ENCODE results near the gene IQCM.
"Not testable (repeated sequence)": the region's sequence is repeated elsewhere in the genome, so short reads cannot be mapped to it uniquely, and the experiment has no call there.

IQCM gene

DNA sequence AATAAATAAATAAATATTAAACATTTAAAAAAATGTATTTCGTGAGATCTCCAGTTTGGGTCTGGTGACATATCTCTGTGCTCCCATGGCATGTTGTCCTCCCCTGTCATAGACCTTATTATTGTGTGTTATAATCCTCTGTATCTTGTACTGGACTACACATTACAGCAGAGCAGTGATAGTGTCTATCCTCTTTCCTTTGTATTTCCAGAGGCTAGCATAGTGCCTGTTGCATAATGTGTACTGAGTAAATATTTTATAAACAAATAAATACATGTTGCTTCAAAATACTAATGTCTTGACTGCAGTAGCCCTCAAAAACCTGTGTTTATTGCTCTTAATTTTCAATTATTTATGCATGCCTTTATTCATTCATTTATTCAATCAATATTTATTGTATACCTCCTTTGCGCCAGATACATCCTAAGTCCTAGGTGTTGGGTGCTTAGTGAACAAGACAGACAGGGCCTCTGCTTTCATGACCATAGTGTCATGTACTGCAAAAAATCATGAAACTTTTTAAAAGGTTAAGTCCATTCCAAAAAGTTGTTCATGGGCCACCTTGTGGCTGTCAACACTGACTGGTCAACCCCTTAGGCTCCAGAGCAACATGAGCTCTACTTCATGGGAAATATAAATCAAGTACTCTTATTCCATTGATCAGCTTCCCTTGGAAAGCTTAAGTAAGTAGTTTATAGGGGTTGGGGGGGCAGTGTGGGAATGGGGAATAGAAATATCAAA lies 303.9 kb downstream of the IQCM start:
- no peak for DNase-seq (ENCODE audit: extremely low spot score)
- CTCF ChIA-PET, result no interaction called here
- TF ChIP-seq L3MBTL2 (conservative IDR thresholded peaks at IDR 0.05) (no peak), ARNT (IDR thresholded peaks at IDR 0.05) (no peak), SP1 (IDR thresholded peaks at IDR 0.05) (no peak), ELF4 (IDR thresholded peaks at IDR 0.05) (no peak), ZNF384 (IDR thresholded peaks at IDR 0.05) (no peak), FOXM1 (IDR thresholded peaks at IDR 0.05; ENCODE audit: borderline replicate concordance) (no peak), TARDBP (IDR thresholded peaks at IDR 0.05) (no peak), BHLHE40 (IDR thresholded peaks at IDR 0.05; ENCODE audit: borderline replicate concordance) (no peak), FOXA1 (IDR thresholded peaks at IDR 0.05) (no peak), NFRKB (IDR thresholded peaks at IDR 0.05) (no peak), LEF1 (IDR thresholded peaks at IDR 0.05; ENCODE audit: borderline replicate concordance) (no peak), FOXK2 (IDR thresholded peaks at IDR 0.05) (no peak), CTBP1 (IDR thresholded peaks at IDR 0.05; ENCODE audit: borderline replicate concordance) (no peak), SUZ12 (IDR thresholded peaks at IDR 0.05) (no peak), HDGF (IDR thresholded peaks at IDR 0.05; ENCODE audit: borderline replicate concordance) (no peak)
- TF ChIP-seq, protein P1, sequence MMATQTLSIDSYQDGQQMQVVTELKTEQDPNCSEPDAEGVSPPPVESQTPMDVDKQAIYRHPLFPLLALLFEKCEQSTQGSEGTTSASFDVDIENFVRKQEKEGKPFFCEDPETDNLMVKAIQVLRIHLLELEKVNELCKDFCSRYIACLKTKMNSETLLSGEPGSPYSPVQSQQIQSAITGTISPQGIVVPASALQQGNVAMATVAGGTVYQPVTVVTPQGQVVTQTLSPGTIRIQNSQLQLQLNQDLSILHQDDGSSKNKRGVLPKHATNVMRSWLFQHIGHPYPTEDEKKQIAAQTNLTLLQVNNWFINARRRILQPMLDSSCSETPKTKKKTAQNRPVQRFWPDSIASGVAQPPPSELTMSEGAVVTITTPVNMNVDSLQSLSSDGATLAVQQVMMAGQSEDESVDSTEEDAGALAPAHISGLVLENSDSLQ (IDR thresholded peaks at IDR 0.05), result no peak
- POLR2A ChIA-PET, result no interaction called here

DNA sequence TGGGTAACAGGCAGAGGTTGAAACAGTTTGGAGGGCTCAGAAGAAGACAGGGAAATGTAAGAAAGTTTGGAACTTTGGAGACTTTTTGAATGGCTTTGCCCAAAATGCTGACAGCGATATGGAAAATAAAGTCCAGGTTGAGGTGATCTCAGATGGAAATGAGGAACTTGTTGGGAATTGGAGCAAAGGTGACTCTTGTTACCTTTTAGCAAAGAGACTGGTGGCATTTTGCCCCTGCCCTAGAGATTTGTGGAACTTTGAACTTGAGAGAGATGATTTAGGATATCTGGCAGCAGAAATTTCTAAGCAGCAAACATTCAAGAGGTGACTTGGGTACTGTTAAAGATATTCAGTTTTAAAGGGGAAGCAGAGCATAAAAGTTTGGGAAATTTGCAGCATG lies 308.3 kb downstream of the IQCM start:
- POLR2A ChIA-PET; DNase-seq (ENCODE audit: extremely low spot score); CTCF ChIA-PET: not testable (repeated sequence)

DNA sequence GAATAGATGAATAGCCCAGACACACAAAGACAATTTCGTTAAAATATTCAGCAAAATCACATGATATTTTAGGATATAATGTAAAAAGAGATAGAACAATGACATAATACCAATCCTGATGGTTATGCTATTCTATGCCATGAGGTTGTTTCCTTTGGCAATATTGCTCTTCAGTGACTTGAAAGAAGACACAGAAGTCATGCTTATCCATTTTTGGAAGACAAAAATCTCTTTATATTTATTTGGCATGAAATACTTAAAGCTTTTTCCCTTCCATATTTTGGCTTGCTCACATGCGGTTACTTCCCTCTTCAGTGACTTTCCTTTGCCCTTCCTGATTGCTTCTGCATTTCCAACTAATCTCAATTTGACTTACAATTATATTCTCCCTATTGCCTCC lies 314.8 kb downstream of the IQCM start:
- TF ChIP-seq LEF1 (IDR thresholded peaks at IDR 0.05; ENCODE audit: borderline replicate concordance) (no peak), L3MBTL2 (conservative IDR thresholded peaks at IDR 0.05) (no peak), FOXA1 (IDR thresholded peaks at IDR 0.05) (no peak), HDGF (IDR thresholded peaks at IDR 0.05; ENCODE audit: borderline replicate concordance) (no peak), FOXM1 (IDR thresholded peaks at IDR 0.05; ENCODE audit: borderline replicate concordance) (no peak), SUZ12 (IDR thresholded peaks at IDR 0.05) (no peak), ARNT (IDR thresholded peaks at IDR 0.05) (no peak), TARDBP (IDR thresholded peaks at IDR 0.05) (no peak), SP1 (IDR thresholded peaks at IDR 0.05) (no peak)
- no peak for DNase-seq (ENCODE audit: extremely low spot score)
- ChIA-PET POLR2A (no interaction called here), CTCF (no interaction called here)

DNA sequence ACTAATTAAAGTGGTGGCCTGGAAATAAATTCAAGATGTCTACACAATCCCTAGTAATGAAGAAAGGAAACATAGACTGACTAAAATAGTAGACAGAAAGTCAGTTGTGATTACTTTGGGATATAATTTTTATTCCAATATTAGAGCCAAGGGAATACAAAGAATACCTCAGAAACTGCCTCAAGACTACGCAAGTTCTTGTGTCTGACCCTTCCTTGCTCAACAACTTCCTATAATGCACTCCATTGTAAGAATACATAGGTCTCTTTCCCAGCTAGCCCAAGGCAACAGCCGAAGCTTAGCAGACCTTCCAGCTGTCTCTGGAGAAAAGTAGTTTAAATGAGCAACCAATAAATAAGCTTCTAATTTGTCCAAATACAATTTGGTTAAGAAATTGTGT lies 315.9 kb downstream of the IQCM start:
- ChIA-PET CTCF (no interaction called here), POLR2A (no interaction called here)
- no peak for DNase-seq (ENCODE audit: extremely low spot score)
- TF ChIP-seq TARDBP (IDR thresholded peaks at IDR 0.05) (no peak), ELF4 (IDR thresholded peaks at IDR 0.05) (no peak), NFRKB (IDR thresholded peaks at IDR 0.05) (no peak), LEF1 (IDR thresholded peaks at IDR 0.05; ENCODE audit: borderline replicate concordance) (no peak), FOXK2 (IDR thresholded peaks at IDR 0.05) (no peak), HDGF (IDR thresholded peaks at IDR 0.05; ENCODE audit: borderline replicate concordance) (no peak), SP1 (IDR thresholded peaks at IDR 0.05) (no peak), CTBP1 (IDR thresholded peaks at IDR 0.05; ENCODE audit: borderline replicate concordance) (no peak), BHLHE40 (IDR thresholded peaks at IDR 0.05; ENCODE audit: borderline replicate concordance) (no peak), L3MBTL2 (conservative IDR thresholded peaks at IDR 0.05) (no peak), SUZ12 (IDR thresholded peaks at IDR 0.05) (no peak), FOXA1 (IDR thresholded peaks at IDR 0.05) (no peak), FOXM1 (IDR thresholded peaks at IDR 0.05; ENCODE audit: borderline replicate concordance) (no peak), ZNF384 (IDR thresholded peaks at IDR 0.05) (no peak), ARNT (IDR thresholded peaks at IDR 0.05) (no peak)
- TF ChIP-seq, protein P1 (IDR thresholded peaks at IDR 0.05), result no peak

DNA sequence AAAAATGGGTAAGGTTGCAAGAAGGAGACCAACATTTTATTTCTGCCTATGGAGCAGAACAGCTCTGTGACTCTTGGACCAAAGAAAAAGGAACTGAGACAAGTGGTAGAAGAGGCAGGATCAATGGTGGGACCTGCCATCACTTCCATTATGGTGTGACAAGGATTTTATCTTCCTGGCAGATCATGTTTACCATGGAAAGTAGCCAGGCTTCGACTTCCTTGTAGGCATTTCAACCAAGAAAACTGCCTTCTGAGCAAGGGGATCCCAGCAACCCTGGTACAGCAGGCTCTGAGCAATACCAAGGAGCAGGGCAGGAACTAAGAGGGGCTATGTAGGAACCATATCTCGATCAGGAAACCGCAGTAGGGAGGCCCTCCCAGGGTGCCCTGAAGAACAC lies 317.4 kb downstream of the IQCM start:
- ChIA-PET CTCF (no interaction called here), POLR2A (no interaction called here)
- TF ChIP-seq L3MBTL2 (conservative IDR thresholded peaks at IDR 0.05) (no peak), TARDBP (IDR thresholded peaks at IDR 0.05) (no peak), LEF1 (IDR thresholded peaks at IDR 0.05; ENCODE audit: borderline replicate concordance) (no peak), NFRKB (IDR thresholded peaks at IDR 0.05) (no peak), ELF4 (IDR thresholded peaks at IDR 0.05) (no peak), HDGF (IDR thresholded peaks at IDR 0.05; ENCODE audit: borderline replicate concordance) (no peak), ARNT (IDR thresholded peaks at IDR 0.05) (no peak), BHLHE40 (IDR thresholded peaks at IDR 0.05; ENCODE audit: borderline replicate concordance) (no peak), FOXA1 (IDR thresholded peaks at IDR 0.05) (no peak)
- no peak for DNase-seq (ENCODE audit: extremely low spot score)

DNA sequence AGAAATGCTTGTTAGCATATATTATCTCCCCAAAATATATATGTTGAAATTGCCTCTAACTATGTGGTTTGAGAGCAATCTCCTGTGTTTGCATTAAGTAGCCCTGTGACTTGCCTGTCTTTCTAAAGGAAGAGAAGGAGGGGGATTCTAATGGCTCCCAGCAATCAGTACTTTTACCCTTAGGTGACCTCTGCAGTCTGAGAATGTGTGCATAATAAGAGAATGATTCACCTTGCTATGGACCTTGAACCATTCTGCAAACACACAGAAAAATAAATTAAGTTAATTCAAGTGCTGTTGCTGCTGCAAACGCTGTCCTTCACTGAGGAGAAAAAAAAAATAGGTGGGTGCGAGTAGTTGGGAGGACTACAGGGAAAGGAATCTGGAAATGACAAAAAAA lies 322.2 kb downstream of the IQCM start:
- TF ChIP-seq TARDBP (IDR thresholded peaks at IDR 0.05), result no peak
- TF ChIP-seq, protein P1 (IDR thresholded peaks at IDR 0.05), result no peak
- no peak for TF ChIP-seq SP1 (IDR thresholded peaks at IDR 0.05)
- POLR2A ChIA-PET, result no interaction called here
- no peak for DNase-seq (ENCODE audit: extremely low spot score)
- CTCF ChIA-PET, result no interaction called here

DNA sequence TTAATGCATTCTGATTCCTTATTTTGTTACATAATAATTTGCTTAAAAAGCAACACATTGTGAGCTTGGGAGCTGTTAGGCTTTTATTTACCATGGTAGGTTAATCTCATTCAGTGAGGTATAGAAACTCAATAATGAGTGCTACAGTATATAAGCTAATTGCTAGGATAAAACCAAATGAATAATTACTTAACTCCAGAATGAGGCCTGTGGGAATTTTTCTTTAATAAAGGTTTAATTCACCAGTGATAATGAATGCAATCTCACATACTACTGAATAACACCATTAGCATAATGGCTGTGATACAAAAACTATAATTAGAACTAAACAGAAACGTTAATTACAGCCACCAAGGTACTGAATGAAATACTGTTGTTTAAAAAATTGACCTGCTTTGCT lies 326.3 kb downstream of the IQCM start:
- DNase-seq (ENCODE audit: extremely low spot score), result no peak
- ChIA-PET CTCF (no interaction called here), POLR2A (no interaction called here)
- no peak for TF ChIP-seq LEF1 (IDR thresholded peaks at IDR 0.05; ENCODE audit: borderline replicate concordance)
- TF ChIP-seq FOXA1 (IDR thresholded peaks at IDR 0.05), result no peak
- TF ChIP-seq ELF4 (IDR thresholded peaks at IDR 0.05), result no peak
- no peak for TF ChIP-seq L3MBTL2 (conservative IDR thresholded peaks at IDR 0.05)
- TF ChIP-seq SP1 (IDR thresholded peaks at IDR 0.05), result no peak
- TF ChIP-seq NFRKB (IDR thresholded peaks at IDR 0.05), result no peak
- TF ChIP-seq SUZ12 (IDR thresholded peaks at IDR 0.05), result no peak
- TF ChIP-seq, protein P1 (IDR thresholded peaks at IDR 0.05), result no peak
- no peak for TF ChIP-seq FOXM1 (IDR thresholded peaks at IDR 0.05; ENCODE audit: borderline replicate concordance)
- no peak for TF ChIP-seq ARNT (IDR thresholded peaks at IDR 0.05)
- TF ChIP-seq CTBP1 (IDR thresholded peaks at IDR 0.05; ENCODE audit: borderline replicate concordance), result no peak
- TF ChIP-seq TARDBP (IDR thresholded peaks at IDR 0.05), result no peak
- TF ChIP-seq BHLHE40 (IDR thresholded peaks at IDR 0.05; ENCODE audit: borderline replicate concordance), result no peak
- TF ChIP-seq FOXK2 (IDR thresholded peaks at IDR 0.05), result no peak
- TF ChIP-seq ZNF384 (IDR thresholded peaks at IDR 0.05), result no peak
- TF ChIP-seq HDGF (IDR thresholded peaks at IDR 0.05; ENCODE audit: borderline replicate concordance), result no peak
